Measurements from ENCODE around the gene TFR2. TPM values are rescaled to one million over a fixed set of nuclear protein-coding genes. Genes with fewer than 3 reads are reported as not detected.
A peak's percentile ranks its signal among the peaks of the same experiment; 100 is the strongest.

Gene TFR2
- total RNA-seq, 4 donors from 2014 or later, result 0.17 to 0.32 TPM; not detected in 2

GRCh38 chr7:100603726-100604027 is 37.7 kb downstream of the TFR2 start:
- 8% methylated on average over 10 of the region's 10 CpGs for WGBS
- intact Hi-C loops (cut with DNase I), result loop anchor here (2.0 to 10.0 kb wide), 3 partner anchors 17 to 251 kb away; partner anchors contain the start of genes FBXO24, GIGYF1, LRCH4 and SLC12A9
- Histone ChIP-seq H3K4me3 (peak overlapping the region; percentile 66 to 90 (median 74)), H3K9me3 (no peaks in the 10 kb centered on the region), H3K4me1 (peaks cover 20 to 48% (median 43%) of the 10 kb centered on the region in 4 donors), H3K27ac (replicated peaks in 1 of 4) (peak overlapping the region; percentile 84 to 89 (median 86)), H3K27me3 (no peaks in the 10 kb centered on the region), H3K36me3 (no peaks in the 10 kb centered on the region)
- no peak for DNase-seq (ENCODE audit: extremely low spot score)
- TF ChIP-seq POLR2AphosphoS5 (IDR thresholded peaks at IDR 0.05) (no peak), EP300 (IDR thresholded peaks at IDR 0.05) (no peak), POLR2A (IDR thresholded peaks at IDR 0.05; ENCODE audit: low read depth) (no peak), CTCF (IDR thresholded peaks at IDR 0.05) (no peak)

GRCh38 chr7:100602889-100603725 is 38.2 kb downstream of the TFR2 start:
- 47% methylated on average over 14 of the region's 21 CpGs for WGBS
- Histone ChIP-seq H3K4me3 (peak overlapping the region; percentile 66 to 90 (median 74)), H3K27me3 (no peaks in the 10 kb centered on the region), H3K4me1 (peaks cover 20 to 48% (median 43%) of the 10 kb centered on the region in 4 donors), H3K36me3 (no peaks in the 10 kb centered on the region), H3K9me3 (no peaks in the 10 kb centered on the region), H3K27ac (replicated peaks in 1 of 4) (peak overlapping the region; percentile 84 to 89 (median 86))
- TF ChIP-seq CTCF (IDR thresholded peaks at IDR 0.05), result no peak
- peak in 1 of 2 donors; percentile 53 for TF ChIP-seq POLR2AphosphoS5 (IDR thresholded peaks at IDR 0.05)
- intact Hi-C loops (cut with DNase I), result loop anchor here (2.0 to 10.0 kb wide), 3 partner anchors 16 to 252 kb away; partner anchors contain the start of genes FBXO24, GIGYF1, LRCH4 and SLC12A9
- peak; percentile 95 for DNase-seq (ENCODE audit: extremely low spot score)

- Histone ChIP-seq H3K27me3 (no peaks in the 10 kb centered on the region), H3K9me3 (no peaks in the 10 kb centered on the region), H3K4me3 (no peak overlapping the region), H3K27ac (replicated peaks in 1 of 4) (no peak overlapping the region), H3K36me3 (no peaks in the 10 kb centered on the region), H3K4me1 (peaks cover 20 to 44% (median 39%) of the 10 kb centered on the region in 4 donors)
- DNase-seq (ENCODE audit: extremely low spot score), result no peak
- intact Hi-C loops (cut with DNase I), result loop anchor here (5.0 to 10.0 kb wide), 2 partner anchors 92 to 254 kb away; partner anchors contain the start of genes GIGYF1 and SLC12A9
- WGBS, result 85% methylated on average over 4 of the region's 9 CpGs
- no peak for TF ChIP-seq POLR2AphosphoS5 (IDR thresholded peaks at IDR 0.05)
- no peak for TF ChIP-seq CTCF (IDR thresholded peaks at IDR 0.05)
- TF ChIP-seq POLR2A (IDR thresholded peaks at IDR 0.05; ENCODE audit: low read depth), result no peak
- no peak for TF ChIP-seq EP300 (IDR thresholded peaks at IDR 0.05)
Observed at GRCh38 chr7:100600730-100601038, 40.7 kb downstream of the TFR2 start.

GRCh38 chr7:100599911-100600729 is 41.2 kb downstream of the TFR2 start:
- 80% methylated on average over 9 of the region's 18 CpGs for WGBS
- no peak for TF ChIP-seq CTCF (IDR thresholded peaks at IDR 0.05)
- TF ChIP-seq EP300 (IDR thresholded peaks at IDR 0.05), result no peak
- H3K36me3 ChIP-seq, result no peaks in the 10 kb centered on the region
- no peak overlapping the region for H3K27ac ChIP-seq (replicated peaks in 1 of 4)
- H3K4me3 ChIP-seq, result no peak overlapping the region
- intact Hi-C loops (cut with DNase I), result loop anchor here (5.0 to 10.0 kb wide), 2 partner anchors 92 to 255 kb away; partner anchors contain the start of genes GIGYF1 and SLC12A9
- H3K9me3 ChIP-seq, result no peaks in the 10 kb centered on the region
- DNase-seq (ENCODE audit: extremely low spot score), result no peak
- no peaks in the 10 kb centered on the region for H3K27me3 ChIP-seq
- peaks cover 17 to 38% (median 34%) of the 10 kb centered on the region in 4 donors for H3K4me1 ChIP-seq
